Lower lobe of right lung (tissue), 2 donors: ENCODE data around the gene GCH1. TPM values are rescaled to one million over a fixed set of nuclear protein-coding genes. Genes with fewer than 3 reads are reported as not detected.

Experiments used
- ATAC-seq, 2 donors: fragments of 200-7000 bp; cut with Tn5 transposase; one replicate each; pipeline ENCODE4 v1.9.1; 2020 to 2022; ENCODE audit warnings: mild to moderate bottlenecking in 2 of 2, moderate library complexity in 2 of 2
- DNase-seq: peaks from one replicate; pipeline ENCODE4 v3.0.0-alpha.2; 2020
- H3K27ac ChIP-seq: fragments of 200-600 bp; one replicate; pipeline ENCODE4 v1.8.0; 2022
- H3K27me3 ChIP-seq: fragments of 200-600 bp; one replicate; pipeline ENCODE4 v1.8.0; 2022; ENCODE audit warnings: low read depth
- H3K36me3 ChIP-seq: fragments of 200-600 bp; one replicate; pipeline ENCODE4 v1.8.0; 2022; ENCODE audit warnings: mild to moderate bottlenecking
- H3K4me1 ChIP-seq: fragments of 200-600 bp; one replicate; pipeline ENCODE4 v1.8.0; 2022
- H3K4me3 ChIP-seq: fragments of 200-600 bp; one replicate; pipeline ENCODE4 v1.8.0; 2022; ENCODE audit warnings: mild to moderate bottlenecking
- H3K9me3 ChIP-seq: fragments of 200-600 bp; one replicate; pipeline ENCODE4 v1.8.0; 2022
- intact Hi-C: fragments of 100-400 bp; cut with DNase I; formaldehyde crosslinking; loops from one replicate; pipeline ENCODE4 v1.11.0; 2022
- total RNA-seq: library from RNA; stranded (reverse); fragmentation: NEBNext Ultra II Directional; extraction: Animal tissue kit (Norgen Biotek cat#: 25700); gene quantifications from one replicate; pipeline ENCODE4 v1.2.1, GENCODE V29; 2021
- TF ChIP-seq, protein P1 (sequence below): fragments of 200-600 bp; IDR thresholded peaks from one replicate; pipeline ENCODE4 v1.8.0; 2022; ENCODE audit warnings: antibody characterized with exemption, mild to moderate bottlenecking
- donor health status: DM: no; HTN: yes; CAD: no; lungs with severe emphysema.

The GCH1 gene
- total RNA-seq, 1 donor from 2014 or later: 12.7 TPM

DNA sequence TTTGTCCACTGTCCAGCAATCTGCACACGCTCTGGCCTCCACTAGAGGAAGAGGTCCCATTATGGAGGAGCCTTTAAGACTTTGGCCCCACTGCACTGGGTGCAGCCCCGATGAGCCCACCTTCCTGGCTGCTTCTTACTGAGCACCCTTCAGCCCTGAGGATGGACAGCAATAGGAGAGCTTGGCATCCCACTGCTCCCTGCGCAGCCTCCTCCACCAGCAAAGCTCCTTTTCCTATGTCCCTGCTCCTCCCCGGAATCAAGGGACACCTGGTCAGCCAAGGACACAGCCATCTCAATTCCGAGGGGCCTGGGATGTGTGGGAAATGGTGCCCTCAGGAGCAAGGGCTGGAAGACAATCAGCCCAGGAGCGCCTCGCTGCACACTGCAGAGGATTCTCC lies 94.7 kb downstream of the GCH1 start:
- Histone ChIP-seq H3K4me1 (peaks cover 9% of the 10 kb centered on the region), H3K27ac (no peak overlapping the region), H3K9me3 (no peaks in the 10 kb centered on the region), H3K36me3 (no peaks in the 10 kb centered on the region), H3K27me3 (no peaks in the 10 kb centered on the region), H3K4me3 (no peak overlapping the region)
- DNase-seq: no peak
- no peak for ATAC-seq
- TF ChIP-seq, protein P1, sequence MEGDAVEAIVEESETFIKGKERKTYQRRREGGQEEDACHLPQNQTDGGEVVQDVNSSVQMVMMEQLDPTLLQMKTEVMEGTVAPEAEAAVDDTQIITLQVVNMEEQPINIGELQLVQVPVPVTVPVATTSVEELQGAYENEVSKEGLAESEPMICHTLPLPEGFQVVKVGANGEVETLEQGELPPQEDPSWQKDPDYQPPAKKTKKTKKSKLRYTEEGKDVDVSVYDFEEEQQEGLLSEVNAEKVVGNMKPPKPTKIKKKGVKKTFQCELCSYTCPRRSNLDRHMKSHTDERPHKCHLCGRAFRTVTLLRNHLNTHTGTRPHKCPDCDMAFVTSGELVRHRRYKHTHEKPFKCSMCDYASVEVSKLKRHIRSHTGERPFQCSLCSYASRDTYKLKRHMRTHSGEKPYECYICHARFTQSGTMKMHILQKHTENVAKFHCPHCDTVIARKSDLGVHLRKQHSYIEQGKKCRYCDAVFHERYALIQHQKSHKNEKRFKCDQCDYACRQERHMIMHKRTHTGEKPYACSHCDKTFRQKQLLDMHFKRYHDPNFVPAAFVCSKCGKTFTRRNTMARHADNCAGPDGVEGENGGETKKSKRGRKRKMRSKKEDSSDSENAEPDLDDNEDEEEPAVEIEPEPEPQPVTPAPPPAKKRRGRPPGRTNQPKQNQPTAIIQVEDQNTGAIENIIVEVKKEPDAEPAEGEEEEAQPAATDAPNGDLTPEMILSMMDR: no peak
- intact Hi-C loops: no loop called here

DNA sequence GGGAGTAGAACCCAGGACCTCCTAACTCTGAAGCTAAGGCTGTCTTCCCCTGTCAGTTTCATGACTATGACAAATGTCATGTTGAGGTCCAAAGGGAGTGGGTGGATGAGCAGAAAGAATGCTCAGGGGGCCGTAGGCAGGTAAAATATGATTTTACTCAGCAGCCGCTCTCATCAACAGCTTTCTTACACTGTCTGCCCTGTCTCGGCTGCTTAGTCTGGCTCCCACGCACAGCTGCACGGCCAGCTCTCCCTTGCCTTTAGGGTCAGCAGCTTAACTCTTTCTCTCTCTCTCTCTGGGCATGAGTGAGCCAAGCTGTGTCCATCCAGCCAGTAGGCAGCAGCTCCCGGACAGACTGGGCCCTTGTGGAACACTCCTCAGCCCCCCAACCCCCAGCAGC lies 95.2 kb downstream of the GCH1 start:
- no peaks in the 10 kb centered on the region for H3K36me3 ChIP-seq
- DNase-seq: no peak
- no peaks in the 10 kb centered on the region for H3K27me3 ChIP-seq
- no peaks in the 10 kb centered on the region for H3K9me3 ChIP-seq
- TF ChIP-seq, protein P1: no peak
- no peak overlapping the region for H3K4me3 ChIP-seq
- intact Hi-C loops: no loop called here
- no peak for ATAC-seq
- no peak overlapping the region for H3K27ac ChIP-seq
- H3K4me1 ChIP-seq: peaks cover 9% of the 10 kb centered on the region

DNA sequence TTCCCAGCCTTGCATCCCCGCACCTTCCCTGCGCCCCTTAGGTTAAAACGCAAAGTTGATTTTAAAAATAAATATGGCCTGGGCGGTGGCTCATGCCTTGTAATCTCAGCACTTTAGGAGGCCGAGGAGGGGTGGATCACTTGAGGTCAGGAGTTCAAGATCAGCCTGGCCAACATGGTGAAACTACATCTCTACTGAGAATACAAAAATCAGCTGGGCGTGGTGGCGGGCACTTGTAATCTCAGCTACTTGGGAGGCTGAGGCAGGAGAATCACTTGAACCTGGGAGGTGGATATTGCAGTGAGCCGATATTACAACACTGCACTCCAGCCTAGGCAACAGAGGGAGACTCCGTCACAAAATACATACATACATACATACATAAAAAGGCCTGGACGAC lies 96.0 kb downstream of the GCH1 start:
- DNase-seq (no peak), ATAC-seq (no peak)
- TF ChIP-seq, protein P1: no peak
- Histone ChIP-seq H3K9me3 (no peaks in the 10 kb centered on the region), H3K27me3 (no peaks in the 10 kb centered on the region), H3K4me3 (no peak overlapping the region), H3K36me3 (no peaks in the 10 kb centered on the region), H3K4me1 (peaks cover 9% of the 10 kb centered on the region), H3K27ac (no peak overlapping the region)
- intact Hi-C loops: no loop called here

DNA sequence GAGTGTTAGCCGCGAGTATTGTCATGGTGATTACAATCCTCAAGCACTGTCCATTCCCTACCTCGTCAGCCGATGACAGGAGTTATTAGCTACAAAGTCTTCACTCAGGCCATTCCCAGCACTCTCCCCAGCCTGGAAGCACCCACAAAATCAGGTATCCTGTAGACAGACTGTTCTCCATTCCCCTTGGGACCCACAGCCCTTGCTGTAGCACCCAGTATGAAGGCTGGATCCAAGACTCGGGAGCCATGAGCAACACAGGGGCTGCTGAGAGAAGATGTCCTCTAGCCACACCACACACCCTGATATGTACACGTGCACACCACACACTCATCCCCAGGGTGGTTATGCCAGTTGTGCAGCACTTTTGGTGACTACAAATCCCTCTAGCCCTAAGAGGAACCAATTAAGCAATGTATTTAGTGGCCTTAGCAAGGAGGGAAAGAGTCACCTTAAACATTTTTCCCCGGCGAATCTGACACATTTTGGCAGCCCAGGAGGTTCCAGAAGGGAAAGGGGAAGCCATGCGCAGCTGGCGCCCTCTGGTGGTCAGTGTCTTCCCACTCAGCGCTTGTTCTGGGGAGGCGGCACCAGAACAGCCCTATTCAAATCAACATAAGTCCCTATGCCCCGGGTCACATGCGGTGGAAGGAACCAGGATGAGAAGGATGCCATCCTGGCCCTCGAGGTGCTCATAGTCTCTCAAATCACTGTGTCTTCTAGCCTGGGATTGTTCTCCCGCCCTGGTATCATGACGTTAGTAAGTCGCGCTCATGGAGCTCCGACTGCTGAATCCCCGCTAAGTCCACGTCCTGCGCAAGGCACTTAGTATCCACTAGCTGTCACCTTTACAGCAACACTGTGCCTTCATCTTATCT lies 96.9 kb downstream of the GCH1 start:
- TF ChIP-seq, protein P1: peak; percentile 96
- peaks cover 9% of the 10 kb centered on the region for H3K4me1 ChIP-seq
- peak; percentile 92 for ATAC-seq
- no peak overlapping the region for H3K4me3 ChIP-seq
- H3K27ac ChIP-seq: no peak overlapping the region
- DNase-seq: peak; percentile 85
- H3K36me3 ChIP-seq: no peaks in the 10 kb centered on the region
- no peaks in the 10 kb centered on the region for H3K27me3 ChIP-seq
- no peaks in the 10 kb centered on the region for H3K9me3 ChIP-seq
- intact Hi-C loops: no loop called here

- Histone ChIP-seq H3K4me1 (peaks cover 9% of the 10 kb centered on the region), H3K4me3 (no peak overlapping the region), H3K27me3 (no peaks in the 10 kb centered on the region), H3K9me3 (no peaks in the 10 kb centered on the region), H3K27ac (no peak overlapping the region), H3K36me3 (no peaks in the 10 kb centered on the region)
- intact Hi-C loops: no loop called here
- DNase-seq: no peak
- peak in 1 of 2 donors; percentile 13 for ATAC-seq
- TF ChIP-seq, protein P1: no peak
Measured at GRCh38 chr14:54805070-54805444, 97.6 kb downstream of the GCH1 start.
